Mucosa of rectum (tissue), 2 donors: ENCODE results near the gene EML2.

ENCODE experiments used
- H3K27ac ChIP-seq, 2 donors: one replicate each; pipeline ENCODE4 v1.7.0; 2013; ENCODE audit warnings: inconsistent platforms in 2 of 2, low read depth in 2 of 2, low read length in 2 of 2
- H3K27me3 ChIP-seq, 2 donors: one replicate each; pipeline ENCODE4 v1.7.0; 2013; ENCODE audit warnings: low read length in 2 of 2; ENCODE audit not compliant: control insufficient read depth in 2 of 2, insufficient read depth in 2 of 2
- H3K36me3 ChIP-seq, 2 donors: one replicate each; pipeline ENCODE4 v1.7.0; 2013; ENCODE audit warnings: low read length in 2 of 2; ENCODE audit not compliant: control insufficient read depth in 2 of 2, insufficient read depth in 2 of 2
- H3K4me1 ChIP-seq, 2 donors: one replicate each; pipeline ENCODE4 v1.7.0; 2013; ENCODE audit warnings: low read length in 2 of 2, mild to moderate bottlenecking in 1 of 2; ENCODE audit not compliant: control insufficient read depth in 2 of 2, insufficient read depth in 2 of 2
- H3K4me3 ChIP-seq, 2 donors: one replicate each; pipeline ENCODE4 v1.7.0; 2013; ENCODE audit warnings: low read length in 2 of 2
- H3K9ac ChIP-seq, 2 donors: one replicate each; pipeline ENCODE4 v1.7.0; 2013; ENCODE audit warnings: low read length in 2 of 2, low read depth in 1 of 2, mild to moderate bottlenecking in 1 of 2
- H3K9me3 ChIP-seq, 2 donors: one replicate each; pipeline ENCODE4 v1.7.0; 2013; ENCODE audit warnings: low read length in 2 of 2; ENCODE audit not compliant: control insufficient read depth in 2 of 2
- donor health status: healthy.
- donor health status: Normal muscosa, but diverticular disease.

EML2 gene

DNA sequence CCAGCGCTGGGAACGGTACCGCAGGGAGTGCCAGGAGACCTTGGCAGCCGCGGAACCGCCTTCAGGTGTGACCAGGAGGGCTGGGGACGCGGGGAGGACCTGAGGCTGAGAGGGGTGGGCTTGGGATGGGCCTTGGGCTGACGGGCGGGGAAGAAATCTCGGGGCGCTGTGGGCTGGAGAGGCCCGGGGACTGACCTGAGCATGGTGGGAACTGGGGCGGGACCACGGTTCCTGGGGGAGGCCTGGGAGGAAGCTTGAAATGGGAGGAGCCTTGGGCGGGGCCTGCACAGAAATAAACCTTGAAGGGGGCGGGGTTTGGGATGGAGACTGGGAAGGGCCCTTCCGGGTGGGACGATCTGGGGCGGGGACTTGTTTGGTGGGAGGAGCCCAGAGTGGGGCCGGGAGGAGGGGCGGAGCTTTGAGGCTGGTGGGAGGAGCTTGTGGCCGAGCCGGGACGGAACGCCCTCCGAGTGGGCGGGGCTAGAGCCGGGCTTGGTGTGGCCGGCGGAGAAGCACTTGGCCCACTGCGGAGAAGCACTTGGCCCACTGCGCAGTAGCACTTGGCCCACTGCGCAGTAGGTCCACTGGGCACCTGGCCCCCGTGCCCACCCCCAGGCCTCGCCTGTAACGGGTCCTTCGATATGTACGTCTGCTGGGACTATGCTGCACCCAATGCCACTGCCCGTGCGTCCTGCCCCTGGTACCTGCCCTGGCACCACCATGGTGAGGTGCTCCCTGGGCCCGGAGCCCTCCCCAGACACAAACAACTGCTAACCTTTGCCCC is 31.7 kb upstream of the EML2 start:
- Histone ChIP-seq H3K9me3 (no peaks in the 10 kb centered on the region), H3K27me3 (peaks cover 2 to 5% of the 10 kb centered on the region in 2 donors), H3K9ac (peak overlapping the region; percentile 14 to 67), H3K27ac (peak overlapping the region; percentile 63 to 73), H3K4me1 (peaks cover 15 to 28% of the 10 kb centered on the region in 2 donors), H3K36me3 (no peaks in the 10 kb centered on the region), H3K4me3 (peak overlapping the region; percentile 44 to 53)

- Histone ChIP-seq H3K9me3 (no peaks in the 10 kb centered on the region), H3K4me1 (peaks cover 15 to 28% of the 10 kb centered on the region in 2 donors), H3K27ac (peak overlapping the region; percentile 34 to 76), H3K9ac (peak overlapping the region; percentile 66 to 68), H3K27me3 (peaks cover 2 to 5% of the 10 kb centered on the region in 2 donors), H3K36me3 (no peaks in the 10 kb centered on the region), H3K4me3 (peak overlapping the region; percentile 72 to 86)
These were observed 29.2 kb upstream of the EML2 start for GRCh38 chr19:45668342-45668871.

- Histone ChIP-seq H3K27ac (peak within 1 kb of the TSS; percentile 51 to 76), H3K27me3 (peaks cover 2 to 5% of the 10 kb centered on the region in 2 donors), H3K9ac (peak within 1 kb of the TSS; percentile 66 to 68), H3K4me1 (peaks cover 15 to 28% of the 10 kb centered on the region in 2 donors), H3K9me3 (no peaks in the 10 kb centered on the region), H3K4me3 (peak within 1 kb of the TSS; percentile 72 to 86), H3K36me3 (no peaks in the 10 kb centered on the region)
These were observed 28.6 kb upstream of the EML2 start, which contains the start of gene GIPR for GRCh38 chr19:45667620-45668341. Gene GIPR (plus strand): TSS chr19:45668221. CDS start chr19:45669521, 1,300 bp downstream.

- Histone ChIP-seq H3K27ac (no peak overlapping the region), H3K4me1 (peaks cover 15 to 19% of the 10 kb centered on the region in 2 donors), H3K36me3 (no peaks in the 10 kb centered on the region), H3K27me3 (peaks cover 2 to 8% of the 10 kb centered on the region in 2 donors), H3K9me3 (no peaks in the 10 kb centered on the region), H3K4me3 (no peak overlapping the region), H3K9ac (no peak overlapping the region)
These were observed 25.4 kb upstream of the EML2 start for GRCh38 chr19:45664575-45664974.

DNA sequence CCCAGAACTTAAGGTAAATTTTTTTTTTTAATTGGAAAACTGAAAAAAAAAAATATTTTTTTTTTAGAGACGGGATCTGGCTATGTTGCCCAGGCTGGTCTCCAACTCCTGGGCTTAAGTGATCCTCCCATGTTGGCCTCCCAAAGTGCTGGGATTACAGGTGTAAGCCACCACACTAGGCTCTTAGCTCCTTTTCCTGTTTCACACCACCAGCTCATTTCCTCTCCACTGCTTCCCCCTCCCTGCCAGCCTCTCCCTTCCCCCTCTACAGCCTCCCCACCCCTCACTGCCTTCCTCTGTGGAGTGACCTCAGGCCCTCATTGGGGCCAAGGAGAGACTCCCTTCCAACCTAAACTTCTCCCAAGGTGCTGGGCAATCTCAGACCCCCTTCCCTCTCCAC is 24.6 kb upstream of the EML2 start:
- no peak overlapping the region for H3K4me3 ChIP-seq
- H3K4me1 ChIP-seq = peaks cover 8 to 12% of the 10 kb centered on the region in 2 donors
- H3K36me3 ChIP-seq = no peaks in the 10 kb centered on the region
- H3K9ac ChIP-seq = no peak overlapping the region
- H3K9me3 ChIP-seq = no peaks in the 10 kb centered on the region
- no peak overlapping the region for H3K27ac ChIP-seq
- peaks cover 0 to 12% of the 10 kb centered on the region in 2 donors for H3K27me3 ChIP-seq

DNA sequence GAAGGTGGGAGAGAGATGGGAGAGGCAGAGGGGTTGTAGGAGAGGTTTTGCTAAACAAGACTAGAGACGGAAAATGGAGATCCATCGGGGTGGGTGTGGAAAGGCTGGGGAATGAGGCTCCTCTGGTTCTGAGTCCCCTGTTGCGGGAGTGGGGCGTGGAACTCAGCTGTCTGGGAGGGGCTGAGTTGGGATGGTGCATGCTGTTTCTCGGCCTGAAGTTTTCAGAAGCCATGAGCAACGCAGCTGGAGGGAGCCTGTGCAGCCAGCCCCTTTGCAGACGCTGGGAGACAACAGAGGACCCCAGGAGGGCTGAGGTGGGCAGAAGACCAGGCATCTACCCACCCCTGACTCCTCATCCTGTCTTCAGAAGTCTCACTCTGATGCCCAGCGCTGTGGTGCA is 21.4 kb upstream of the EML2 start:
- H3K27me3 ChIP-seq = peaks cover 0 to 7% of the 10 kb centered on the region in 2 donors
- no peaks in the 10 kb centered on the region for H3K4me1 ChIP-seq
- no peak overlapping the region for H3K9ac ChIP-seq
- H3K36me3 ChIP-seq = no peaks in the 10 kb centered on the region
- H3K27ac ChIP-seq = no peak overlapping the region
- no peaks in the 10 kb centered on the region for H3K9me3 ChIP-seq
- no peak overlapping the region for H3K4me3 ChIP-seq

DNA sequence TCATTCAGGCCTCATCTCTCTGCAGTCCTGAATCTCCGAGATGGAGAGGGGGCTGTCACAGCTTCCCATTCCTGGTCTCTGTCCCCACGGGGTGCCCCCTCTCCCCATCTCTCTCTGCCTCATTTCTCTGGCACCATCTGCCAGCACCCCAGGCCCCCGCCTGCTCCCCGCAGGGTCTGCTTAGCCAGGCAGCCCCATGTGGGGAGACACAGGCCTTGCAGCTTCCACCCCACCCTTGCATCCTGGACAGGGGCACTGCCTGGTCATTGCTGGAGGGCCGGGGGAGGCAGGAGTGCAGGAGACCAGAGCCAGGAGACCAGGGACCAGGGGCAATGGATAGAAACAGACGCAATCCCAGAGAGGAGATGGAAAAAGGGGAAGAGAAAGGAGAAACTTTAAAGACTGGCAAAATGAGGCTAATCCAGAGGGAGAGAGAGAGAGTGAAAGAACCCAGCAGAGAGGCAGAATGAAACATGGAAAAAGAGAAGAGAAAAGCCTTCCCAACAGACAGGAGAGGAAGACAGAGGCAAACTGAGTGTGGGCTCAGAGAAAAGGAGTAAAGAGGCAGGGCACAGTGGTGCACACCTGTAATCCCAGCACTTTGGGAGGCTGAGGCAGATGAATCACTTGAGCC is 20.0 kb upstream of the EML2 start:
- H3K27ac ChIP-seq = no peak overlapping the region
- H3K4me3 ChIP-seq = no peak overlapping the region
- no peaks in the 10 kb centered on the region for H3K36me3 ChIP-seq
- H3K9ac ChIP-seq = no peak overlapping the region
- H3K27me3 ChIP-seq = peaks cover 0 to 7% of the 10 kb centered on the region in 2 donors
- no peaks in the 10 kb centered on the region for H3K4me1 ChIP-seq
- H3K9me3 ChIP-seq = no peaks in the 10 kb centered on the region

- Histone ChIP-seq H3K27me3 (peaks cover 0 to 7% of the 10 kb centered on the region in 2 donors), H3K4me1 (no peaks in the 10 kb centered on the region), H3K9me3 (no peaks in the 10 kb centered on the region), H3K36me3 (no peaks in the 10 kb centered on the region), H3K4me3 (no peak overlapping the region), H3K27ac (no peak overlapping the region), H3K9ac (no peak overlapping the region)
These were observed 18.4 kb upstream of the EML2 start for GRCh38 chr19:45657520-45658167.

DNA sequence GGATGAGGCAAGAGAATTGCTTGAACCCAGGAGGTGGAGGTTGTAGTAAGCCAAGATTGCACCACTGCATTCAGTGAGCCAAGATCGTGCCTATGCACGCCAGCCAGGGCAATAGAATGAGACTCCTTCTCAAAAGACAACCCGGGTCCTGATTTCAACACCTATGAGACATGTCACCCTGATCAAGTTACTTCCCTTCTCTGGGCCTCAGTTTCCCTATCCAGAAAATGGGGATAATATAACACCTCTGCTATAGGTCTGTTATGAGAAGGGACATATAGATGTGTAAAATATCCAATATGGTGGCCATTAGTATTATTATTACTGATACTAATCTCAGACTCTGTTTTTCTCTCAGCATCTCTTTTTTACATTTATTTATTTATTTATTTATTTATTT is 15.9 kb upstream of the EML2 start:
- H3K4me1 ChIP-seq = no peaks in the 10 kb centered on the region
- H3K4me3 ChIP-seq = no peak overlapping the region
- no peaks in the 10 kb centered on the region for H3K36me3 ChIP-seq
- H3K27me3 ChIP-seq = peaks cover 0 to 3% of the 10 kb centered on the region in 2 donors
- H3K9me3 ChIP-seq = no peaks in the 10 kb centered on the region
- no peak overlapping the region for H3K9ac ChIP-seq
- H3K27ac ChIP-seq = no peak overlapping the region
